WI38 (cell line): ENCODE measurements around the gene SPEN.

Experiments used
- H3K4me3 ChIP-seq: 2 replicates; pipeline ENCODE4 v1.5.1; 2011; ENCODE audit warnings: low read depth, mild to moderate bottlenecking, control low read depth, low read length
- CTCF ChIP-seq: IDR thresholded peaks from 2 replicates; pipeline ENCODE4 v1.5.1; 2012; ENCODE audit warnings: low read depth, mild to moderate bottlenecking, control low read depth, low read length

The SPEN gene

GRCh38 chr1:15961492-15961891, 114.0 kb downstream of the SPEN start:
- no peak for TF ChIP-seq CTCF
- no peak overlapping the region for H3K4me3 ChIP-seq

- H3K4me3 ChIP-seq = no peak overlapping the region
- TF ChIP-seq CTCF = no peak
Observed at GRCh38 chr1:15962176-15962575, 114.7 kb downstream of the SPEN start.

- no peak for TF ChIP-seq CTCF
- no peak overlapping the region for H3K4me3 ChIP-seq
Observed at GRCh38 chr1:15962671-15963362, 115.3 kb downstream of the SPEN start.

- no peak overlapping the region for H3K4me3 ChIP-seq
- TF ChIP-seq CTCF = no peak
Observed at GRCh38 chr1:15963363-15963967, 116.0 kb downstream of the SPEN start.

GRCh38 chr1:15963968-15964648, 116.6 kb downstream of the SPEN start:
- H3K4me3 ChIP-seq = no peak overlapping the region
- no peak for TF ChIP-seq CTCF

- TF ChIP-seq CTCF = no peak
- peak overlapping the region; percentile 7 for H3K4me3 ChIP-seq
Observed at GRCh38 chr1:15965228-15965767, 117.8 kb downstream of the SPEN start.
